Brain microvascular endothelial cell (primary cell): Measurements from ENCODE around the gene PGGHG.

ENCODE experiments used
- DNase-seq: peaks from one replicate; pipeline ENCODE4 v3.0.0-alpha.2; 2020
- H3K27ac ChIP-seq: fragments of 250-450 bp; sonication (Bioruptor Pico); 2 replicates; pipeline ENCODE4 v1.5.1; 2020; ENCODE audit warnings: mild to moderate bottlenecking, moderate library complexity
- H3K27me3 ChIP-seq: fragments of 250-450 bp; sonication (Bioruptor Pico); replicated peaks from 2 replicates; pipeline ENCODE4 v1.5.1; 2020; ENCODE audit warnings: mild to moderate bottlenecking
- H3K36me3 ChIP-seq: fragments of 250-450 bp; sonication (Bioruptor Pico); replicated peaks from 2 replicates; pipeline ENCODE4 v1.5.1; 2020; ENCODE audit warnings: mild to moderate bottlenecking
- H3K4me3 ChIP-seq: 2 replicates; pipeline ENCODE4 v1.5.1; 2011; ENCODE audit warnings: low read depth, mild to moderate bottlenecking, control low read depth, low read length, moderate library complexity
- CTCF ChIP-seq: IDR thresholded peaks from 2 replicates; pipeline ENCODE4 v1.5.1; 2011; ENCODE audit warnings: low read depth, mild to moderate bottlenecking, moderate library complexity, low read length, control low read depth, inconsistent platforms; ENCODE audit errors: missing control alignments
- in situ Hi-C: cut with HindIII; loops from 2 replicates; pipeline ENCODE4 v1.10.0; 2017; ENCODE audit warnings: low sequenced_read_pairs, low pct_ligation_motif_present

Gene PGGHG

GRCh38 chr11:289712-290620 is 1.0 kb downstream of the PGGHG start:
- peaks cover 4% of the 10 kb centered on the region for H3K27me3 ChIP-seq
- in situ Hi-C loops, result no loop called here
- no peak overlapping the region for H3K27ac ChIP-seq
- TF ChIP-seq CTCF, result no peak
- no peaks in the 10 kb centered on the region for H3K36me3 ChIP-seq
- DNase-seq, result no peak
- H3K4me3 ChIP-seq, result peak overlapping the region; percentile 34

- H3K27me3 ChIP-seq, result peaks cover 4% of the 10 kb centered on the region
- no peak overlapping the region for H3K4me3 ChIP-seq
- in situ Hi-C loops, result no loop called here
- no peak overlapping the region for H3K27ac ChIP-seq
- no peak for DNase-seq
- H3K36me3 ChIP-seq, result no peaks in the 10 kb centered on the region
- TF ChIP-seq CTCF, result no peak
These were observed 1.8 kb downstream of the PGGHG start for GRCh38 chr11:290621-291231.

- no peaks in the 10 kb centered on the region for H3K36me3 ChIP-seq
- H3K27me3 ChIP-seq, result peaks cover 4% of the 10 kb centered on the region
- DNase-seq, result no peak
- in situ Hi-C loops, result no loop called here
- H3K27ac ChIP-seq, result no peak overlapping the region
- no peak overlapping the region for H3K4me3 ChIP-seq
- TF ChIP-seq CTCF, result no peak
These were observed 2.6 kb downstream of the PGGHG start for GRCh38 chr11:291281-292210.

GRCh38 chr11:292211-293121 is 3.5 kb downstream of the PGGHG start:
- DNase-seq, result no peak
- H3K27me3 ChIP-seq, result peaks cover 4% of the 10 kb centered on the region
- H3K4me3 ChIP-seq, result no peak overlapping the region
- H3K36me3 ChIP-seq, result no peaks in the 10 kb centered on the region
- TF ChIP-seq CTCF, result no peak
- no peak overlapping the region for H3K27ac ChIP-seq
- in situ Hi-C loops, result no loop called here

- in situ Hi-C loops, result no loop called here
- H3K27ac ChIP-seq, result no peak overlapping the region
- no peak for DNase-seq
- TF ChIP-seq CTCF, result no peak
- H3K4me3 ChIP-seq, result no peak overlapping the region
- no peaks in the 10 kb centered on the region for H3K36me3 ChIP-seq
- no peaks in the 10 kb centered on the region for H3K27me3 ChIP-seq
These were observed 4.4 kb downstream of the PGGHG start for GRCh38 chr11:293271-293851.
